IMR-90 (cell line): Measurements from ENCODE around the gene SAYSD1. TPM values are rescaled to one million over a fixed set of nuclear protein-coding genes. Genes with fewer than 3 reads are reported as not detected.

Experiments used
- ATAC-seq: fragments of 200-7000 bp; cut with Tn5 transposase; 2 replicates; pipeline ENCODE4 v1.9.1; 2020; ENCODE audit warnings: low read depth, mild to moderate bottlenecking, moderate library complexity
- BruUV-seq: library from RNA; stranded (reverse); fragments of 400-500 nt; replicated peaks from 2 replicates; lab custom pipeline; 2021; lab: Mats Ljungman, UMichigan
- CTCF ChIA-PET: fragments of 300-600 bp; formaldehyde crosslinking; extraction: SDS; loops from one replicate; lab custom pipeline; 2021; ENCODE audit warnings: antibody characterized with exemption; lab: Yijun Ruan, JAX
- POLR2A ChIA-PET: fragments of 300-600 bp; sonication (Branson Sonifier 250); formaldehyde crosslinking; loops from one replicate; lab custom pipeline; 2022; ENCODE audit warnings: antibody characterized with exemption; ENCODE audit not compliant: unreplicated experiment; lab: Charles Lee
- DNase-seq: peaks from one replicate; pipeline ENCODE4 v3.0.0; 2013
- H2AFZ ChIP-seq: replicated peaks from 2 replicates; pipeline ENCODE3; 2013; ENCODE audit warnings: low read length, mild to moderate bottlenecking; ENCODE audit not compliant: poor library complexity
- H2AK5ac ChIP-seq: 2 replicates; pipeline ENCODE4 v1.6.1; 2013; ENCODE audit warnings: low read depth, low read length, inconsistent platforms
- H2AK9ac ChIP-seq: replicated peaks from 2 replicates; pipeline ENCODE3; 2013; ENCODE audit warnings: mild to moderate bottlenecking, low read depth, low read length, moderate library complexity; ENCODE audit not compliant: poor library complexity
- H2BK120ac ChIP-seq: 2 replicates; pipeline ENCODE4 v1.6.1; 2013; ENCODE audit warnings: low read depth, low read length, inconsistent platforms
- H2BK15ac ChIP-seq: 3 replicates; pipeline ENCODE4 v1.6.1; 2013; ENCODE audit warnings: low read depth, low read length, inconsistent platforms
- H2BK20ac ChIP-seq: 2 replicates; pipeline ENCODE4 v1.6.1; 2013; ENCODE audit warnings: low read depth, mild to moderate bottlenecking, inconsistent platforms, low read length, moderate library complexity
- H2BK5ac ChIP-seq: 2 replicates; pipeline ENCODE4 v1.6.1; 2013; ENCODE audit warnings: mild to moderate bottlenecking, low read depth, low read length, inconsistent platforms; ENCODE audit not compliant: poor library complexity, severe bottlenecking
- H3K14ac ChIP-seq: replicated peaks from 2 replicates; pipeline ENCODE4 v1.6.1; 2013; ENCODE audit warnings: low read depth, low read length, inconsistent platforms
- H3K18ac ChIP-seq: 2 replicates; pipeline ENCODE4 v1.6.1; 2013; ENCODE audit warnings: low read depth, low read length, control low read depth
- H3K23ac ChIP-seq: 2 replicates; pipeline ENCODE4 v1.6.1; 2013; ENCODE audit warnings: low read depth, low read length, inconsistent platforms
- H3K27ac ChIP-seq: 2 replicates; pipeline ENCODE4 v1.5.1; 2013; ENCODE audit warnings: mild to moderate bottlenecking, control low read depth, low read length; ENCODE audit not compliant: insufficient read depth
- H3K27me3 ChIP-seq: 2 replicates; pipeline ENCODE4 v1.6.1; 2013; ENCODE audit warnings: low read length; ENCODE audit not compliant: control insufficient read depth, insufficient read depth
- H3K36me3 ChIP-seq: 2 replicates; pipeline ENCODE4 v1.6.1; 2013; ENCODE audit warnings: low read length, mixed read lengths; ENCODE audit not compliant: control insufficient read depth, insufficient read depth
- H3K4ac ChIP-seq: 2 replicates; pipeline ENCODE4 v1.6.1; 2013; ENCODE audit warnings: low read depth, low read length, inconsistent platforms
- H3K4me1 ChIP-seq: 2 replicates; pipeline ENCODE4 v1.6.1; 2013; ENCODE audit warnings: low read length, mixed read lengths; ENCODE audit not compliant: control insufficient read depth, insufficient read depth
- H3K4me2 ChIP-seq: 2 replicates; pipeline ENCODE4 v1.6.1; 2013; ENCODE audit warnings: low read depth, mild to moderate bottlenecking, control low read depth, low read length, moderate library complexity
- H3K4me3 ChIP-seq: 2 replicates; pipeline ENCODE4 v1.5.1; 2013; ENCODE audit warnings: low read depth, mild to moderate bottlenecking, control low read depth, low read length, moderate library complexity; ENCODE audit not compliant: insufficient read depth
- H3K56ac ChIP-seq: 2 replicates; pipeline ENCODE4 v1.6.1; 2013; ENCODE audit warnings: low read length, inconsistent platforms; ENCODE audit not compliant: insufficient read depth; ENCODE audit errors: extremely low read depth
- H3K79me1 ChIP-seq, 2 experiments: 2 replicates each; pipeline ENCODE4 v1.6.1; 2013; ENCODE audit warnings: low read length in 2 of 2, inconsistent platforms in 1 of 2, low read depth in 1 of 2
- H3K9ac ChIP-seq: 2 replicates; pipeline ENCODE4 v1.6.1; 2013; ENCODE audit warnings: low read depth, low read length, control low read depth
- H3K9me1 ChIP-seq: 2 replicates; pipeline ENCODE4 v1.6.1; 2013; ENCODE audit warnings: low read length, inconsistent platforms; ENCODE audit not compliant: insufficient read depth
- H3K9me3 ChIP-seq: 2 replicates; pipeline ENCODE4 v1.6.1; 2013; ENCODE audit warnings: low read length; ENCODE audit not compliant: control insufficient read depth, insufficient read depth
- H4K20me1 ChIP-seq: 2 replicates; pipeline ENCODE4 v1.6.1; 2013; ENCODE audit warnings: low read length, inconsistent platforms; ENCODE audit not compliant: insufficient read depth
- H4K5ac ChIP-seq: 2 replicates; pipeline ENCODE4 v1.6.1; 2013; ENCODE audit warnings: mild to moderate bottlenecking, low read depth, low read length, control low read depth
- H4K8ac ChIP-seq, 2 experiments: 2 replicates each; pipeline ENCODE4 v1.6.1; 2013; ENCODE audit warnings: low read depth in 2 of 2, low read length in 2 of 2, control low read depth in 1 of 2, inconsistent platforms in 1 of 2
- H4K91ac ChIP-seq: 2 replicates; pipeline ENCODE4 v1.6.1; 2013; ENCODE audit warnings: low read depth, low read length, inconsistent platforms; ENCODE audit not compliant: insufficient read depth
- BHLHE40 ChIP-seq: fragments of 150-350 bp; IDR thresholded peaks from 2 replicates; pipeline ENCODE4 v1.6.1; 2016; ENCODE audit warnings: mild to moderate bottlenecking, low read depth, low read length
- CEBPB ChIP-seq: IDR thresholded peaks from 2 replicates; pipeline ENCODE4 v1.6.1; 2012; ENCODE audit warnings: low read depth, low read length, improper control_type of control experiment
- CHD1 ChIP-seq: IDR thresholded peaks from 2 replicates; pipeline ENCODE4 v1.6.1; 2012; ENCODE audit warnings: low read depth, low read length, improper control_type of control experiment
- CTCF ChIP-seq: conservative IDR thresholded peaks from 2 replicates; pipeline ENCODE4 v1.5.1; 2012; ENCODE audit warnings: mild to moderate bottlenecking, low read depth, low read length, improper control_type of control experiment
- ELK1 ChIP-seq: fragments of 150-350 bp; IDR thresholded peaks from 2 replicates; pipeline ENCODE4 v1.6.1; 2016; ENCODE audit warnings: low read depth, mild to moderate bottlenecking, low read length, moderate library complexity, borderline replicate concordance
- FOS ChIP-seq: fragments of 150-350 bp; IDR thresholded peaks from 2 replicates; pipeline ENCODE4 v1.6.1; 2016; ENCODE audit warnings: low read depth, low read length
- MAFK ChIP-seq: IDR thresholded peaks from 2 replicates; pipeline ENCODE4 v1.6.1; 2012; ENCODE audit warnings: low read depth, low read length, improper control_type of control experiment
- MAZ ChIP-seq: IDR thresholded peaks from 2 replicates; pipeline ENCODE4 v1.6.1; 2012; ENCODE audit warnings: low read depth, mild to moderate bottlenecking, low read length, improper control_type of control experiment, moderate library complexity, borderline replicate concordance
- MXI1 ChIP-seq: IDR thresholded peaks from 2 replicates; pipeline ENCODE4 v1.6.1; 2012; ENCODE audit warnings: low read depth, mild to moderate bottlenecking, low read length, moderate library complexity, borderline replicate concordance
- NFE2L2 ChIP-seq: fragments of 150-350 bp; IDR thresholded peaks from 2 replicates; pipeline ENCODE4 v1.6.1; 2016; ENCODE audit warnings: low read depth, mild to moderate bottlenecking, low read length
- POLR2A ChIP-seq: IDR thresholded peaks from 2 replicates; pipeline ENCODE4 v1.6.1; 2012; ENCODE audit warnings: mild to moderate bottlenecking, low read depth, low read length
- RAD21 ChIP-seq: IDR thresholded peaks from 2 replicates; pipeline ENCODE4 v1.6.1; 2012; ENCODE audit warnings: low read length, improper control_type of control experiment
- RCOR1 ChIP-seq: IDR thresholded peaks from 2 replicates; pipeline ENCODE4 v1.6.1; 2012; ENCODE audit warnings: mild to moderate bottlenecking, low read length, improper control_type of control experiment; ENCODE audit not compliant: insufficient replicate concordance
- RFX5 ChIP-seq: IDR thresholded peaks from 2 replicates; pipeline ENCODE4 v1.8.0; 2012; ENCODE audit warnings: low read depth, mild to moderate bottlenecking, low read length, moderate library complexity
- SMC3 ChIP-seq: fragments of 150-350 bp; IDR thresholded peaks from 2 replicates; pipeline ENCODE4 v1.6.1; 2016; ENCODE audit warnings: low read depth, mild to moderate bottlenecking, antibody characterized with exemption, low read length, moderate library complexity
- USF2 ChIP-seq: fragments of 150-350 bp; IDR thresholded peaks from 2 replicates; pipeline ENCODE4 v1.6.1; 2017; ENCODE audit warnings: mild to moderate bottlenecking, antibody characterized with exemption, low read length, low read depth
- WGBS, 2 experiments: methylation state at CpG; one replicate each; pipeline versions ENCODE4 v1.1.5 to v1.1.7; 2013; ENCODE audit warnings: missing lambda C conversion rate in 2 of 2; ENCODE audit not compliant: insufficient read length in 1 of 2; ENCODE audit errors: extremely low coverage in 2 of 2; 5-methylcytosine and 5-hydroxymethylcytosine counted together
- dilution Hi-C: fragments of 300-500 bp; cut with HindIII; formaldehyde crosslinking; loops from one replicate; pipeline ENCODE4 v1.14.3; 2018; ENCODE audit warnings: low sequenced_read_pairs; ENCODE audit not compliant: unreplicated experiment
- in situ Hi-C: fragments of 300-500 bp; cut with MboI; formaldehyde crosslinking; loops from 3 replicates; pipeline ENCODE4 v1.14.3; 2019; ENCODE audit warnings: low sequenced_read_pairs, inconsistent platforms, mixed read lengths
- intact Hi-C: fragments of 100-400 bp; cut with micrococcal nuclease; formaldehyde crosslinking; loops from 2 replicates; pipeline ENCODE4 v1.10.0; 2022
- polyA plus RNA-seq, 3 experiments: library from polyadenylated mRNA; depleted of rRNA; stranded (reverse); fragments of >200 nt; gene quantifications; 2 replicates each; pipeline ENCODE4 v1.2.3, GENCODE V29; 2012; ENCODE audit warnings: low replicate concordance in 1 of 3
- total RNA-seq: library from RNA; depleted of rRNA; stranded (reverse); fragments of >200 nt; gene quantifications from 2 replicates; pipeline ENCODE4 v1.2.3, GENCODE V29; 2012

The SAYSD1 gene
- total and polyA plus RNA-seq, 2 of the 4 experiments (the other 2 are of a cell fraction): 5.7 to 5.9 TPM

GRCh38 chr6:39059496-39060310 is 55.3 kb downstream of the SAYSD1 start:
- ATAC-seq: no peak

More at GRCh38 chr6:39059496-39060310, 55.3 kb downstream of the SAYSD1 start:
- no peak overlapping the region for H2AK9ac ChIP-seq
- H4K8ac ChIP-seq: no peak overlapping the region
- H3K4me1 ChIP-seq: no peaks in the 10 kb centered on the region
- H3K4me2 ChIP-seq: no peak overlapping the region
- no peak overlapping the region for H2BK120ac ChIP-seq
- H3K18ac ChIP-seq: no peak overlapping the region
- no peak overlapping the region for H3K23ac ChIP-seq
- intact Hi-C loops: no loop called here
- dilution Hi-C loops: no loop called here
- ChIA-PET CTCF (no interaction called here), POLR2A (no interaction called here)
- no TSS peak for BruUV-seq
- no peaks in the 10 kb centered on the region for H3K36me3 ChIP-seq
- H4K20me1 ChIP-seq: no peaks in the 10 kb centered on the region
- H3K4ac ChIP-seq: no peak overlapping the region
- H2BK20ac ChIP-seq: no peak overlapping the region
- H3K56ac ChIP-seq: no peak overlapping the region
- H2BK5ac ChIP-seq: no peak overlapping the region
- TF ChIP-seq USF2: no peak
- TF ChIP-seq FOS: no peak
- no peak for TF ChIP-seq CTCF
- no peak for TF ChIP-seq RCOR1
- no peak for TF ChIP-seq SMC3
- TF ChIP-seq MAZ: no peak
- TF ChIP-seq MXI1: no peak
- TF ChIP-seq RAD21: no peak
- TF ChIP-seq BHLHE40: no peak
- TF ChIP-seq MAFK: no peak
- TF ChIP-seq NFE2L2: no peak
- TF ChIP-seq CEBPB: no peak
- TF ChIP-seq ELK1: no peak
- no peak for TF ChIP-seq POLR2A
- no peak for TF ChIP-seq CHD1
- no peak for TF ChIP-seq RFX5
- H3K27me3 ChIP-seq: peaks cover 13% of the 10 kb centered on the region
- no peak for DNase-seq
- no peak overlapping the region for H4K91ac ChIP-seq
- no peak overlapping the region for H2AK5ac ChIP-seq
- H3K4me3 ChIP-seq: no peak overlapping the region
- H3K14ac ChIP-seq: no peak overlapping the region
- no peak overlapping the region for H2AFZ ChIP-seq
- H3K9ac ChIP-seq: no peak overlapping the region
- no peak overlapping the region for H2BK15ac ChIP-seq
- WGBS, 2 experiments: no CpG with 5 or more reads among the region's 14 CpGs
- no peaks in the 10 kb centered on the region for H3K9me1 ChIP-seq
- no peak overlapping the region for H4K5ac ChIP-seq
- in situ Hi-C loops: no loop called here
- H3K79me1 ChIP-seq: no peaks in the 10 kb centered on the region
- no peaks in the 10 kb centered on the region for H3K9me3 ChIP-seq
- H3K27ac ChIP-seq: no peak overlapping the region
